ENCODE results near the gene RPTOR. TPM values are rescaled to one million over a fixed set of nuclear protein-coding genes. Genes with fewer than 3 reads are reported as not detected.

Gene RPTOR
- total and polyA plus RNA-seq, 2 donors (not counting 1 experiment from before 2014, with no cell fraction given), result 6.7 to 22.8 TPM

GRCh38 chr17:81011951-81012350 is 467.3 kb downstream of the RPTOR start:
- Histone ChIP-seq H3K36me3 (ENCODE audit: control insufficient read depth, insufficient read depth, low read length) (no peaks in the 10 kb centered on the region), H3K4me1 (ENCODE audit: control insufficient read depth, extremely low read depth, insufficient read depth, low read length) (no peaks in the 10 kb centered on the region), H3K79me2 (ENCODE audit: control insufficient read depth, insufficient read depth, low read length) (no peaks in the 10 kb centered on the region), H2AFZ (ENCODE audit: low read length) (no peak overlapping the region), H4K20me1 (ENCODE audit: control insufficient read depth, extremely low read depth, insufficient read depth, low read length) (no peaks in the 10 kb centered on the region), H3K27me3 (ENCODE audit: control insufficient read depth, insufficient read depth, low read length) (peaks cover 1% of the 10 kb centered on the region), H3K9me3 (ENCODE audit: control insufficient read depth, insufficient read depth, low read depth, low read length) (no peaks in the 10 kb centered on the region), H3K27ac (ENCODE audit: insufficient read depth, low read length) (no peak overlapping the region), H3K4me2 (ENCODE audit: extremely low read depth, insufficient read depth, low read length) (no peak overlapping the region), H3K4me3 (replicated peaks in 1 of 4; ENCODE audit: control extremely low read depth in 1 of 4, insufficient read depth in 1 of 4, low read depth in 3 of 4, low read length in 4 of 4) (no peak overlapping the region), H3K9ac (ENCODE audit: insufficient read depth, low read length) (no peak overlapping the region)
- peak in 1 of 2 donors; percentile 54 for DNase-seq (ENCODE audit: low read depth in 2 of 2)
- TF ChIP-seq EZH2 (IDR thresholded peaks at IDR 0.05; ENCODE audit: low read length, missing control alignments) (no peak), CTCF (conservative IDR thresholded peaks at IDR 0.05 in 1 of 2, IDR thresholded peaks at IDR 0.05 in 1 of 2; ENCODE audit: low read depth in 1 of 2, low read length in 2 of 2) (no peak)

GRCh38 chr17:81012574-81013447 is 468.2 kb downstream of the RPTOR start:
- TF ChIP-seq CTCF (conservative IDR thresholded peaks at IDR 0.05 in 1 of 2, IDR thresholded peaks at IDR 0.05 in 1 of 2; ENCODE audit: low read depth in 1 of 2, low read length in 2 of 2) (no peak), EZH2 (IDR thresholded peaks at IDR 0.05; ENCODE audit: low read length, missing control alignments) (no peak)
- peaks cover under 1% of the 10 kb centered on the region for H3K4me1 ChIP-seq (ENCODE audit: control insufficient read depth, extremely low read depth, insufficient read depth, low read length)
- no peaks in the 10 kb centered on the region for H3K27me3 ChIP-seq (ENCODE audit: control insufficient read depth, insufficient read depth, low read length)
- H3K36me3 ChIP-seq (ENCODE audit: control insufficient read depth, insufficient read depth, low read length), result no peaks in the 10 kb centered on the region
- H3K79me2 ChIP-seq (ENCODE audit: control insufficient read depth, insufficient read depth, low read length), result no peaks in the 10 kb centered on the region
- H2AFZ ChIP-seq (ENCODE audit: low read length), result no peak overlapping the region
- no peaks in the 10 kb centered on the region for H3K9me3 ChIP-seq (ENCODE audit: control insufficient read depth, insufficient read depth, low read depth, low read length)
- no peaks in the 10 kb centered on the region for H4K20me1 ChIP-seq (ENCODE audit: control insufficient read depth, extremely low read depth, insufficient read depth, low read length)
- no peak overlapping the region for H3K9ac ChIP-seq (ENCODE audit: insufficient read depth, low read length)
- no peak for DNase-seq (ENCODE audit: low read depth in 2 of 2)
- H3K27ac ChIP-seq (ENCODE audit: insufficient read depth, low read length), result no peak overlapping the region
- H3K4me2 ChIP-seq (ENCODE audit: extremely low read depth, insufficient read depth, low read length), result no peak overlapping the region
- no peak overlapping the region for H3K4me3 ChIP-seq (replicated peaks in 1 of 4; ENCODE audit: control extremely low read depth in 1 of 4, insufficient read depth in 1 of 4, low read depth in 3 of 4, low read length in 4 of 4)

GRCh38 chr17:81013642-81014041 is 469.0 kb downstream of the RPTOR start:
- H3K27me3 ChIP-seq (ENCODE audit: control insufficient read depth, insufficient read depth, low read length), result no peaks in the 10 kb centered on the region
- H3K4me1 ChIP-seq (ENCODE audit: control insufficient read depth, extremely low read depth, insufficient read depth, low read length), result peaks cover 7% of the 10 kb centered on the region
- H3K4me2 ChIP-seq (ENCODE audit: extremely low read depth, insufficient read depth, low read length), result no peak overlapping the region
- no peak for DNase-seq (ENCODE audit: low read depth in 2 of 2)
- no peaks in the 10 kb centered on the region for H3K79me2 ChIP-seq (ENCODE audit: control insufficient read depth, insufficient read depth, low read length)
- no peaks in the 10 kb centered on the region for H3K36me3 ChIP-seq (ENCODE audit: control insufficient read depth, insufficient read depth, low read length)
- no peaks in the 10 kb centered on the region for H4K20me1 ChIP-seq (ENCODE audit: control insufficient read depth, extremely low read depth, insufficient read depth, low read length)
- no peak for TF ChIP-seq EZH2 (IDR thresholded peaks at IDR 0.05; ENCODE audit: low read length, missing control alignments)
- TF ChIP-seq CTCF (conservative IDR thresholded peaks at IDR 0.05 in 1 of 2, IDR thresholded peaks at IDR 0.05 in 1 of 2; ENCODE audit: low read depth in 1 of 2, low read length in 2 of 2), result no peak
- H3K27ac ChIP-seq (ENCODE audit: insufficient read depth, low read length), result no peak overlapping the region
- no peaks in the 10 kb centered on the region for H3K9me3 ChIP-seq (ENCODE audit: control insufficient read depth, insufficient read depth, low read depth, low read length)
- H3K9ac ChIP-seq (ENCODE audit: insufficient read depth, low read length), result no peak overlapping the region
- no peak overlapping the region for H3K4me3 ChIP-seq (replicated peaks in 1 of 4; ENCODE audit: control extremely low read depth in 1 of 4, insufficient read depth in 1 of 4, low read depth in 3 of 4, low read length in 4 of 4)
- H2AFZ ChIP-seq (ENCODE audit: low read length), result no peak overlapping the region
